ENCODE measurements around the gene C16orf89. TPM values are rescaled to one million over a fixed set of nuclear protein-coding genes. Genes with fewer than 3 reads are reported as not detected.
A peak's percentile ranks its signal among the peaks of the same experiment; 100 is the strongest.

The C16orf89 gene
- total RNA-seq, 1 experiment from 2014 or later, result not detected

- H3F3A ChIP-seq (ENCODE audit: low read length, unreplicated experiment), result no peaks in the 10 kb centered on the region
- H3K27me3 ChIP-seq (ENCODE audit: low read length), result no peaks in the 10 kb centered on the region
- H2AFZ ChIP-seq (ENCODE audit: low read length), result peak overlapping the region; percentile 95
- no peaks in the 10 kb centered on the region for H3K9me2 ChIP-seq (replicated peaks; ENCODE audit: low read length)
- intact Hi-C loops (cut with micrococcal nuclease), result no loop called here
- 0 out of 2 replicates have a peak overlapping the region, but pooled peaks have one; percentile 11 for H3K27ac ChIP-seq (ENCODE audit: low read length)
- H3K9ac ChIP-seq (ENCODE audit: low read length), result peak overlapping the region; percentile 81
- no peak; the same call in 1 of the 2 replicates for ATAC-seq
- peak overlapping the region; percentile 78 for H3K4me3 ChIP-seq (ENCODE audit: low read length)
- peaks cover 16% of the 10 kb centered on the region for H3K4me1 ChIP-seq (ENCODE audit: insufficient read depth, low read length)
- TSS peak; percentile 55 for BruUV-seq (replicated peaks)
- DNase-seq, result no peak
- TF ChIP-seq EZH2phosphoT487 (IDR thresholded peaks at IDR 0.05; ENCODE audit: borderline replicate concordance, low read length) (no peak), CTCF (conservative IDR thresholded peaks at IDR 0.05; ENCODE audit: low read depth, low read length) (no peak), EZH2 (IDR thresholded peaks at IDR 0.05; ENCODE audit: low read length, unreplicated experiment) (no peak)
- H3K79me2 ChIP-seq (ENCODE audit: low read length), result peaks cover 17% of the 10 kb centered on the region
- no peaks in the 10 kb centered on the region for H3K36me3 ChIP-seq (ENCODE audit: low read depth, low read length)
- peak overlapping the region; percentile 86 for H3K4me2 ChIP-seq (ENCODE audit: low read length)
- H4K20me1 ChIP-seq (ENCODE audit: low read length), result no peaks in the 10 kb centered on the region
- no peaks in the 10 kb centered on the region for H3K9me3 ChIP-seq (ENCODE audit: low read length)
- POLR2A ChIA-PET (ENCODE audit: unreplicated experiment), result interaction anchor here (0.6 kb wide), 1 partner anchor 12 kb away, joined by 10 read pairs; no protein-coding TSS in a partner anchor
- CTCF ChIA-PET, result no interaction called here
Measured at GRCh38 chr16:5072334-5073278, 6.8 kb upstream of the C16orf89 start.

GRCh38 chr16:5071681-5072333, 6.1 kb upstream of the C16orf89 start, which contains the start of gene ALG1:
Gene ALG1, plus strand, starts transcription at chr16:5071843. Its CDS starts 7 bp downstream, at chr16:5071850.
- H3K36me3 ChIP-seq (ENCODE audit: low read depth, low read length), result no peaks in the 10 kb centered on the region
- peak within 1 kb of the TSS; percentile 78 for H3K4me3 ChIP-seq (ENCODE audit: low read length)
- H3K9me3 ChIP-seq (ENCODE audit: low read length), result no peaks in the 10 kb centered on the region
- no peaks in the 10 kb centered on the region for H4K20me1 ChIP-seq (ENCODE audit: low read length)
- H3K79me2 ChIP-seq (ENCODE audit: low read length), result peaks cover 17% of the 10 kb centered on the region
- peak within 1 kb of the TSS; percentile 11; the same call in 1 of the 2 replicates for H3K27ac ChIP-seq (ENCODE audit: low read length)
- peaks cover 16% of the 10 kb centered on the region for H3K4me1 ChIP-seq (ENCODE audit: insufficient read depth, low read length)
- ATAC-seq (peak; percentile 86), DNase-seq (peak; percentile 78)
- H3K27me3 ChIP-seq (ENCODE audit: low read length), result no peaks in the 10 kb centered on the region
- TF ChIP-seq CTCF (conservative IDR thresholded peaks at IDR 0.05; ENCODE audit: low read depth, low read length) (no peak), EZH2 (IDR thresholded peaks at IDR 0.05; ENCODE audit: low read length, unreplicated experiment) (no peak), EZH2phosphoT487 (IDR thresholded peaks at IDR 0.05; ENCODE audit: borderline replicate concordance, low read length) (no peak)
- no peaks in the 10 kb centered on the region for H3F3A ChIP-seq (ENCODE audit: low read length, unreplicated experiment)
- intact Hi-C loops (cut with micrococcal nuclease), result no loop called here
- no TSS peak for BruUV-seq (replicated peaks)
- peak within 1 kb of the TSS; percentile 95 for H2AFZ ChIP-seq (ENCODE audit: low read length)
- ChIA-PET POLR2A (ENCODE audit: unreplicated experiment) (interaction anchor here (0.6 kb wide), 1 partner anchor 11 kb away, joined by 10 read pairs; no protein-coding TSS in a partner anchor), CTCF (no interaction called here)
- peak within 1 kb of the TSS; percentile 86 for H3K4me2 ChIP-seq (ENCODE audit: low read length)
- peak within 1 kb of the TSS; percentile 81 for H3K9ac ChIP-seq (ENCODE audit: low read length)
- H3K9me2 ChIP-seq (replicated peaks; ENCODE audit: low read length), result no peaks in the 10 kb centered on the region
